Measurements from ENCODE around the gene GJC1.
"Not testable (repeated sequence)": the region's sequence is repeated elsewhere in the genome, so short reads cannot be mapped to it uniquely, and the experiment has no call there.

Gene GJC1

DNA sequence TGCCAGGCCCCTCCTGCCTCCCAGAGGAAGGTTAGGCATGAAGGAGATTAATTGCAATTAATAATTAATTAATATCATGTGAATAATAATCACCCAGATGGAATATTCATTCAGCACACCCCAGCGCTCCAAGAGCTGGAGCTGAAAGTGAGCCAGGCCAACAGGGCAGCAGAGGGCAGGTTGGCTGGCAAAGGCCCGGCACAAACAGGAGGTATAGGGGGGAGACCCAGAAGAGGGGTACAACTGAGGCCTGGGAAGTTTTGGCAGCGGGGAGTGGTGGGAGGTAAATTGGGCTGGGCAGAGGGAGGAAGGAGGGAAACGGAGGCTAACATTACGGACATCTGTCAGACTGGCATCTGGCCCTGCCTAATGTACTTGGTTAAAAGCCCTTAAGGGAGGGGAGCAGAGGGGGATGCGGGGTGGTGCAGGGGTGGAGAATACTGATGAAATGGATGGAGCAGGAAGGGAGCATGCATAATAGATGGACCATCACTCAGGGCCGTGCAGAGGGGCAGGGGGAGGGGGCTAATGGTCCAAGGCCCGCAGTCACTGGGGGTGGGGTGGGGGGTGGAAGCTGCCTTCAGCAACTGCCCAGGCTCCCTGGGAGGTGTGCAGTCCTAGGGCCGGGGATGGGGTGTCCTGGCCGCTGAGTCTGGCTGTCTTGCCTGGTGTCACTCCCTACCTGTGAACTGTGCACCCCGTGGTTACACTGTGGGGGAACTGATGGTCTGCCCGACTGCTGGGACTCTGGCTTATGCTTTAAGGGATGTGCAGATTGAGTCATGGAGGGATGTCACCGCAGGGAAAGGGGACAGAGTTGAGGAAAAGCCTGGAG lies 69.4 kb downstream of the GJC1 start:
- no peak for DNase-seq (ENCODE audit: low spot score)

DNA sequence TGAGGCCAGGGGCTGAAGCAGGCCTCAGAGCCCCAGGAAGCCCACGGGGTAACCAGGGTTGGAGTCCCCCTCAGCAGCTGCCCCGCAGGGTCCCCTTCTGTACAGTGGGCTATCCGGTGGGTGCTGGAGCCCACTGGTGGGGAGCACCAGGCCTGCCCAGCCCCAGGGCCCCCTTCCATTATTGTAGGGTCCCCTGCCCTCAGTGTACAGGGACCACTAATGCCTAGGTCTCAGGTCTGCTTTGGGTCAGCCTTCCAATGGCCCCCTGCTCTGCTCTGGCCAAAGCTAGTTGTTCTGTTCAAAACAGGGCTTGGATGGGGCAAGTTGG lies 70.2 kb downstream of the GJC1 start:
- DNase-seq (ENCODE audit: low spot score): no peak

DNA sequence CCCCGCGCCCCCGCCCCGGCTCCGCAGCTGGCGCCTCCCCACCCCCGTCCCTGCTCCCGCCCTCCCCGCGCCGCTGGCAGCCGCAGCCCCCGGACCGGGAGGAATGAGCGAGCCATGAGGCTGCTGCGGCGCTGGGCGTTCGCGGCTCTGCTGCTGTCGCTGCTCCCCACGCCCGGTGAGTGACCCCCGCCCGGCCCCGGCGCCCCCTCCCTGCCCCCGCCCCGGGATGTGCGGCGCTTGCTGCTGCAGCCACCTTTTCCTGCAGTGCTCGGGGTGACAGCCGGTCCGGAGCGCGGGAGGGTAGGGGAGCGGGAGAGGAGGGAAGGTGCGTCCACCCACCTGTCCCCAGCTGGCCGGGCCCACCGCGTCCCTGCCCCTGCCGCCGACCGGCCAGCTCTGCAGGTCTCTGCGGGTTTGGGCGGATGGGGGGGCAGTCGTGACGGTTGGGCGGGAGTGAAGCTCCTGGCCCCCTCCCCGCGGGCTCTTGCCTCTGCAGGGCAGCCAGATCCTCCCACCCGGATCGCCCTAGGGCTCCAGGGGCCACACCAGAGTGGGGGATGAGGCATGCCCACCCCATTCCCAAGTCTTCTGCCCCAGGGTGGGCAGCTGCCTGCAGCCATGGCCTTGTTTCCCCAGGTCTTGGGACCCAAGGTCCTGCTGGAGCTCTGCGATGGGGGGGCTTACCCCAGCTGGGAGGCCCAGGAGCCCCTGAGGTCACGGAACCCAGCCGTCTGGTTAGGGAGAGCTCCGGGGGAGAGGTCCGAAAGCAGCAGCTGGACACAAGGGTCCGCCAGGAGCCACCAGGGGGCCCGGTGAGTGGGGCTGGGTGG lies 70.8 kb downstream of the GJC1 start:
- DNase-seq (ENCODE audit: low spot score): no peak

DNA sequence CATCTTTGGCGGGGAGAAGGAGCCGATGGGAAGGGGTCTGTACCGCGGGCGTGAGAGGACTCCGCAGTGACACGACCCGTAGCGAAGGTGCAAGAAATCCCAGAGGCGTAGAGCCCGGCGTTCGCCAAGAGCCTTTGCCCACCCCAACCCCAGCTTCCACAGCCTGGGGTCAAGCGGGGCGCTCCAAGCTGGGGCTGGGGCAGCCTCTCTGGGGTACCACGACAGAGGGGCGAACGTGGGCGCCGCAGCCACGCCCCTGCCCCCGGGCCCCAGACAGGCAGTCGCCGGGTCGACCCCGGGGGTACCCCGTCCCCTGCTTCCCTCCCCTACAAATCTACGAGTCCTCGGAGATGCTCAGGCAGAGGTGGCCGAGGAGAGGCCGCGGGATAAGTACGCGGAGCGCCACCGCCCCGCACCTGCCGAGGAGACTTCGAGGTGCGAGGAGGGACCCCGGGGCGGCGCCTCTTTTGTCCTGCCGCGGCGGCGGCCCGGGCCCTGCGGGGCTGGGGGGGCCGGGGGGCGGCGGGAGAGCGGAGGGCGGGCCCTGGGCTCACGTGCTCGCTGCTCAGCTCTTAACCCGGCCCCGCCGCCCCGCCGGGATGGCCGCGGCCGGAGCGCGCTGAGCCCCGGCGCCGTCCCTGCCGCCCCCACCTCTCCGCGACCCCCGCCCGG lies 71.5 kb downstream of the GJC1 start, which contains the start of gene ADAM11:
Gene ADAM11, plus strand, starts transcription at position 575 of the 672 bp plus-strand sequence. CDS start 212 bp downstream, outside the sequence.
- no peak for DNase-seq (ENCODE audit: low spot score)

DNA sequence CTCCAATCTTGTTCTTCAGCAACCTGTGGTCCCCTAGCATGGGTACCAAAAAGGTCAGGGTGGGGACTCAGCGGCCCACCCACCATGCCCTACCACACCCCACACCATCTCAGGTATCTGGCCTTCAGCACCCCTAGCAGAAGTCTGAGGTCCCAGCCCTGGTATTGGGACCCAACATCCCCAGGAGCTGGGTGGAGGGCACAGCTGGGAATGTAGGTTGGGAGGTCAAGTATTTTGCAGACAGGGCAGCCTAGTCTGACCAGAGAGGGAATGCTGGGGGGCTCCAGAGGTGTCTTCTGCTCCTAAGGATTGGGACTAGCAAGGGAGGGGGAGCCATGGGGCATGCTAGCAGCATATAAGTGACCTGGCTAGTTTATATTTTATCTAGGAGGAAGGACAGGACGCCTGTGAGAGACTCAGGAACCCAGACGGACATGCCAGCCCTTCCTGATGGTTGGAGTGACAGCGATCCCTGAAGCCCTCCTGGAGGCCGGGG lies 72.1 kb downstream of the GJC1 start:
- DNase-seq (ENCODE audit: low spot score): no peak

DNA sequence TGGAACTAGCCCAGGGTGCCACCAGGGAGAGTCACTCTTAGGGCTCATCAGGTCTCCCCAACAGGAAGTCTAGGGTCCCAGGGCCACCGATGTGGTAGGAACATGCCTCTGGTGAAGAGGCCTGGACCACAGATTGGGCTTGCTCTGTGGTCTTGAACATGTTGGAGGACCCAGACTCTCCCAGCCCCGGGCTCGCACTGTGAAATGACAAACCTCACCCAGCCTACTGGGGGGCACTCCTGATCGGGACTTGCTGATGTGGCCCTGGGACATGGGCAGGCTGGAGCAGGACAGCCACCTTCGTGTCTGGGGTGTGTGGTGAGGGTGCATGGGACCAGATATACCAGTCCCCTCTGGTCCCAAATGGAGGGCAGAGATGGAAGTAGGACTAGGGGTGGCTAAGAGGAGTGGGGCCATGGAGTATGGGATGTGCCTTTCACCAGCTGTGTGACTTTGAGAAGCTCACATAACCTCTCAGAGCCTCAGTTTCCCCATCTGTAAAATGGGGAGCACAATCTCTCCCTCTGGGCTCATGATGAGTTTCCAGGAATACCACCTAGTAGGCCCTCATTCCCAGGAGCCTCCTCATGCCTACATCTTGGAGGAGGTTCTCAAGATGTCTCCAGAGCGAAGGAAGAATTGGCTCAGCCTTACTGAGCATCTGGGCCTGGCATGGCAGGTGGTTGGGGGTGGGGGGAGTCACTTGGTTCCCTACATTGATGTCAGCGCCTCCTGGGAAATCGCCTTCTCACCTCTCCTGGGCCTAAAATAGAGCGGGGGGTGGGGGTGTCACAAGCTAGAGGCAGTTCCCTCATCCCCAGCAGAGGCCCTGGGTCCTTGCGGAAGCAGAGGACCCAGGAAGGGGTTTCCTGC lies 72.8 kb downstream of the GJC1 start:
- DNase-seq (ENCODE audit: low spot score): no peak

DNA sequence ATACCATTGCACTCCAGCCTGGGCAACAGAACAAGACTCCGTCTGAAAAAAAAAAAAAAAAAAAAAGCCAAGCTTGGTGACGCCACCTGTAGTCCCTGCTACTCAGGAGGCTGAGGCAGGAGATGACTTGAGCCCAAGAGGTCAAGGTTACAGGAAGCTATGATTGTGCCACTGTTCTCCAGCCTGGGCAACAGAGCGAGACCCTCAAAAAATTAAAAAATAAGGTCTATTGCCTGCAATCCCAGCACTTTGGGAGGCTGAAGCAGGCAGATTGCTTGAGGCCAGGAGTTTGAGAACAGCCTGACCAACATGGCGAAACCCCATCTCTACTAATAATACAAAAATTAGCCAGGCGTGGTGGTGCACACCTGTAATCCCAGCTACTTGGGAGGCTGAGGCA lies 74.9 kb downstream of the GJC1 start:
- DNase-seq (ENCODE audit: low spot score): not testable (repeated sequence)

DNA sequence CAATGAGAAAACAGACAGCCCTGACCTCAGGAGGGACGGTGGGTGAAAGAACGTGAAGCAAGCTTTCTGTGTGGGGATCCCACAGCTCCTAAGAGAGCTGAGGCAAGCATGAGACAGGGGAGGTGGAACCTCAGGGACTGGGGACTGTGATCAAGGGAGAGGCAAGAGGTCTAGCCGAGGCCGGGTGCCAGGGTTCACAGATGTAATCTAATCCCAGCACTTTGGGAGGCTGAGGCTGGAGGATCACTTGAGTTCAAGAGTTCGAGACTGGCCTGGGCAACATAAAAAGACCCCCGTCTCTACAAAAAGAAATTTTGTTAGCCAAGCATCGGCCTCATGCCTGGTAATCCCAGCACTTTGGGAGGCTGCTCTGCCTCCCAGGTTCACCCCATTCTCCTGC lies 75.8 kb downstream of the GJC1 start:
- DNase-seq (ENCODE audit: low spot score): no peak

DNA sequence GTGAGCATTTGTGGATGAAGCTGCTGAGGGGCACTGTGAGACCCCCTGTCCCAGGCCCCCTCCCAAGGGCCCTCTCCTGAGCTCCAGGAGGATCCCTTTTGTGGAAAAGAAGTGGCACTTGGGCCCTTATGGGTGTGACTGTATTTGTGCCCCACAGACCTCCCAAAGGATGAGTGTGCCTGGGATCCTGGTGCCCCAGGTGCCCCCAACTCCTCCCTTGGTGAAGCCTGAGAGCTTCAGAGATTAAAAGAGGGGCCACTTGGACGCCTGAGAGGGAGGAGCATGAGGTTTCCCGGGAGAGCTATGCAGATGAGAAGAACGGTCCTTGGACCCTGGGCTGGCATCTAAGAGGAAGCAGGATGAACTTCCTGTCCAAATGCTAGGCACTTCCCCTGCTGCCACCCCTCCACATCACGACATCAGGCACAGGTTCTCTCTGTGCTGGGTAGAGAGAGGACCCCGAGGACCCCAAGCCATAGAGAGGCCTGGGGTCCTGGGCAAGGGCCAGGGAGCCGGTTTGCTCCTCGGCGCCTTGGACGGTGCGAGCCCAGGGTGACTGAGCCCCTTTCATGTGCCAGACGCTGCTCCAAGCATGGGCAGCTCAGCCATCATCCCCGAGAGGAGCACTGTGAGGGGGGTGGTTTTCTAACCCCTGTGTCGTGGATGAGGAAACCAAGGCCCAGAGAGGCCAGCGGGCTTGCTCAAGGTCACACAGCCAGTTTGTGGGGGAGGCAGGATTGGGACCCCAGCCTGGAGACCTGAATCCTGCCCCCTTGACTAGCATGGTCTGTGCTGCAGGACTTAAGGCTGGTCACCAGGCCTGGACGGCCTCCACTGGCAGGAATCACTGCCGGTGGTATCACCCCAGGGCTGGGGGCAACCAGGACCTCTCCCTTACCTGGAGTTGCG lies 76.9 kb downstream of the GJC1 start:
- DNase-seq (ENCODE audit: low spot score): no peak

DNA sequence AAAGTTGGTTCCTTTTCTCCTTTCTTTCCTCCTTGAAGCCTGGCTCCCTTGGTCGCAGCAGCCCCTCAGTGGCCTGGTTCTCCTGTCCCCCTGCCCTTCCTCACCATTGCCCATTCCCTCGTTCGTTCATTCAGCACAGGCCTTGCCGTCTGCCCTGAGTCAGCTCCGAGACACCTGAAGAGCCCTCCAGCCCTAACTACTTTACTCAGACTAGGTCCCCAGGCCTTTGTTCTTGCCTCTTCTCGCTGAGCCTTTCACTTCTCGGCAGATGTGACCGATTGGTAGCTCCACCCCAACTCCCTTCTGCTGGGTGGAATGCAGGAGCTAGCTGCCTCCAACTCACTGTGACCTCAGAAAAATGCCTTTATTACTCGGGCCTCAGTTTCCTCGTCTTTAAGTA lies 78.3 kb downstream of the GJC1 start:
- DNase-seq (ENCODE audit: low spot score): no peak

DNA sequence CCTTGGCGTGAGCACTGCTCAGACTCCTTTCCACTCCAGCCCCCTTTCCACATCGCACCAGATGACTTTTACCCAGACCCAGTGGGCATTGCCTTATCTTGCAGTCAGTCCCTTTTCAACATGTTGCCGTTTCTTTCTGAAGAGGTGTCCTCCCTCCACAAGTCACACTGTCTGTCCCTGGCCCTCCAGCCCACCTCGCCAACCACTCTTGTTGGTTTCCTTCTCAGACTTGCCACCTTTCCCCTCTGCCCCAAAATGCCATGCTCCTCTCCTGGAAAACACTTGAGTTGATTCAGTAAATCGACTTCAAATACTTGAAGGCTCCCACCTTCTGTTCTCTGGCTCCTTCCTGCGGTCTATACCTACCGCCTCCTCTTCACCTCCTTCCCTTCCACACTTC lies 78.8 kb downstream of the GJC1 start:
- no peak for DNase-seq (ENCODE audit: low spot score)

DNA sequence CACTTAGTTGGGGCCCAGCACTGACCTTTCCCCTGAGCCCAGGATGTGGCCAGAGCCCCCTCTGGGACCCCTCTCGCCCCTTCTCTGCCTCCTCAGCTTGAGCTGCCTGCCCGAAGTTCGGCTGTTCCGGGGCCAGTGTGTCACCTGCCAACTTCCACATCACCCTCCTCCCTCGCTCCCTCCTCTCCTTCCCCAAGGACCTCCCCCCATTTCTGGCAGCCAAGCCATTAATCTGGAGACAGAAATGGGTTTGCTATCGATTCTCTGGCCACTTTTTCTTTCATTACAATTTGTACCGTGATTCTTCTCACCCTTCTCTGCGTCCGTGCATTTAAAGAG lies 80.1 kb downstream of the GJC1 start:
- no peak for DNase-seq (ENCODE audit: low spot score)

DNA sequence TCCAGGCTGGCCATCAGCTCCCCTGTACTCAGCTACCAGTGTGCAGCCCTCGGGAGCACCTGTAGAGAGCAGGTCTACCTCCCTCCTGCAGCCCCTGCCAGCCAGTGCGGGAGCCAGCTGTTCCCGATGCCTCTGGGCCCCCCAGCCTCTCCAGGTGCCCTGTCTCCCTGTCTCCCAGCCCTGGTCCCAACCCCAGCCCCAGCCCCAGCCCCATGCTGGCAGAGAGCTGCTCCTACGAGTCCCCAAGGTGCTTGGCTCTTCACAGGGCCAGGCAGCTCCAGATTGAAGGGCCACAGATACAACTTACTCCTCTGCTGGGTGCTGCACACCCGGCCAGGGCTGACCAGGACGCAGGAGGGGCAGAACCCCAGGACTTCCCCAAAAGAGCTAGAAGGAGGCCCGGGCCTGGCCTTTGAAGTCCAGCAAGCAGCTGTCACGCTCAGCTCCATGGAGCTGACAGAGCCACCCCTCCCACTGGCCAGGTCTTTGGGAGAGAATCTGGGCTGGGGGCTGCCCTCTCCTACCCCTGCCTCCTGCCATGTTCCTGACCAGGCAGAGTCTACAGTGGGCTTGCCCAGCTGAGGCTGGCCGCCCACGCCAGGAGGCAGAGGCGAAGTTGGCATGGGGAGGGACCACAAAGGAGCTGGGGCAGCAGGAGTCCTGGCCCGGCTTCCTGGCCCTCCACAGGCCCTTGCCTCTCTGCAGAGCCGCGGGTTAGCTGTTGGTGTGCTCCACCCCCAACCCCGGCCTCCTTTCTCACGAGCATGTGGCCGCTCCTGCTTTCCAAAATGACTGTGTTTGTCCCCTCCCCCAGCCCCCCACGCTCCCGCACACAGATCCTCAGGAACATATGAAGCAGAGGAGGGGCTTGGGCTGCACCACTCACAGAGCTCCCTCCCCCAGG lies 80.8 kb downstream of the GJC1 start:
- no peak for DNase-seq (ENCODE audit: low spot score)

Data from pons (tissue), 1 donor.